Activated CD4-positive, alpha-beta T cell treated with anti-CD3 and anti-CD28 coated beads, Interleukin-2, Interleukin-6, amounts not matched to agents 100 ng/mL and 50 ng/mL, durations not matched to agents 16 hours and 8 hours (primary cell): ENCODE measurements around the gene MRPS18A.
"Not testable (repeated sequence)": the region's sequence is repeated elsewhere in the genome, so short reads cannot be mapped to it uniquely, and the experiment has no call there.

Experiments used
- DNase-seq: peaks from one replicate; pipeline ENCODE4 v3.0.0-alpha.2; 2020

MRPS18A gene

DNA sequence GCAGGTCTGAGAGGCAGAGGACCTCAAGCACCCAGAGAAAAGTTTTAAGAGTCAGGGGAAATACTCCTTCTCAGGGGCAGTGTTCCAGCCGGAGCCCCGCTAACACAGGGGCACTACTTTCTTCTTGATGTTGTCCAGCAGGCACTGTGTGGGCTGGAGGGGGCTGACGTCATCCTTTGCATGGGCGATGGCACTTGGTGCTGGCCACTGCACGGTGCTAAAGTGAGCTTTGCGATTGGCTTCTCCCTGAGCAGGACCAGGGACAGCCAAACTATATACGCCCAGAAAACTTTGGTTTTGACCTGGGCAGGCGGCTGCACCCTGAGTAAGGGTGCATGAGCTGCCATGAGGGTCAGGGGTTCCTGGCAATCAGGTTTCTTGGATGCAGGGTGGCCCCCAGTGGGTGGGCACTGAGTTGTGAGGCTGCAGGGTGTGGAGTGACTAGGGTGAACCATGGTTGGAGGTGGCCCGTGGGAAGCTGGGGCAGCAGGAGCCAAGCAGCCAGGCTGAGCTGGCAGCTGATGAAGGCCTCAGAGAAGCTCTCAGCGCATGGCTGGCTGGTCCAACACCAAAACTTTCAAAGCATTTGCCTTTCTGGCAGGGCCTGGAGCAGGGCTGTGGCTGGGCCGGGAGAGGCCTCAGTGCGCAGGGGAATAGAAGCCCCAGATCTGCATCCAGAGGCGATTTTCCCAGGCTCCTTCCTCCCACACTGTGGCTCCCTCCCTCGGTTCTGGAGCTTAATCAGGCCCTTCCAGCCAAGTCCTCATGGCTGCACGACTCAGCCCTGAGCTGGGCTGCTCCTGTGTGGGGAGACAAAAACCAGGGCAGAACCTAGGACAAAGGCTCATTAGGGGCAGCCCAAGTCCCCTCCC lies 18.3 kb downstream of the MRPS18A start:
- no peak for DNase-seq

DNA sequence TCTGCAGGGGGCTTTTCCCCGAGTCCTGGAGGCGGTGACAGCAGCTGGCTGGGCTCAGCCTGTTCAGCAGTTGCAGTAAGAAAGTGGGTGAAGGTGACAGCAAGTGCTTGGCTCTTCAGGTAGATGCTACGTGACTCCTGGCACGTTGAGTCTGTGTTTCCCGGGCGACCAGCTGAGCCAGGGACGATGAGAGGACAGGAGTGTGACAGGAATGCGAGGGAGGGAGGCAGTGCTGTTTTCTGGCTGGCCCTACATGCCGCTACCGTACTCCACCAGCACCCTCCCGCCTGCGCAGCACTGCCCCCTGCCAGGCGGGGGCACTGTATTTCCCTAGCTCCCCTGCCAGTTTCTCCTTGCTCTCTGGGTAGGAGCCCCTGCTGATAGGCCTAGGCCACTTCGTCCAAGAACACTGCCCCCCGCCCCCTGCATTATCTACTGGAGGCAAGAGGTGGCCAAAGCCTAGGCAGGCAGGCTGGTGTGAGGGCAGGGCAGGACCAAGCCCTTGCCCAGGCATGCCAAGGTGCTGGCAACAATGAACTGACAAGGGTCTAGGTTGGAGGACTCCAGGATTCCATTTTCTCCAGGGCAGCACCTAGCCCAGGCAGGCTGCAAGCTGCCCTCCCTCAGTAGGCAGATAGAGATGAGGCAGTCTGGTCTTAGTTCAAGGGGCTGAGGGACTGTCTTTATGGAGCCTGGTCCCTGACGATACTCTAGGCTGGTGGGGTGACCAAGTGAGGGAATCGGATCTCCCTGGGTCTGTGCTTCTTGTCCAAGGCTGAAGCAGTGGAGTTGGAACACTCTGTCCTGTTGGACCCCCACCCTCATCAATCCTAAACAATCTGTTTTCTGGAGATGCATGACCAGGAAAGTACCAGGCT lies 19.2 kb downstream of the MRPS18A start:
- DNase-seq: peak; percentile 63

DNA sequence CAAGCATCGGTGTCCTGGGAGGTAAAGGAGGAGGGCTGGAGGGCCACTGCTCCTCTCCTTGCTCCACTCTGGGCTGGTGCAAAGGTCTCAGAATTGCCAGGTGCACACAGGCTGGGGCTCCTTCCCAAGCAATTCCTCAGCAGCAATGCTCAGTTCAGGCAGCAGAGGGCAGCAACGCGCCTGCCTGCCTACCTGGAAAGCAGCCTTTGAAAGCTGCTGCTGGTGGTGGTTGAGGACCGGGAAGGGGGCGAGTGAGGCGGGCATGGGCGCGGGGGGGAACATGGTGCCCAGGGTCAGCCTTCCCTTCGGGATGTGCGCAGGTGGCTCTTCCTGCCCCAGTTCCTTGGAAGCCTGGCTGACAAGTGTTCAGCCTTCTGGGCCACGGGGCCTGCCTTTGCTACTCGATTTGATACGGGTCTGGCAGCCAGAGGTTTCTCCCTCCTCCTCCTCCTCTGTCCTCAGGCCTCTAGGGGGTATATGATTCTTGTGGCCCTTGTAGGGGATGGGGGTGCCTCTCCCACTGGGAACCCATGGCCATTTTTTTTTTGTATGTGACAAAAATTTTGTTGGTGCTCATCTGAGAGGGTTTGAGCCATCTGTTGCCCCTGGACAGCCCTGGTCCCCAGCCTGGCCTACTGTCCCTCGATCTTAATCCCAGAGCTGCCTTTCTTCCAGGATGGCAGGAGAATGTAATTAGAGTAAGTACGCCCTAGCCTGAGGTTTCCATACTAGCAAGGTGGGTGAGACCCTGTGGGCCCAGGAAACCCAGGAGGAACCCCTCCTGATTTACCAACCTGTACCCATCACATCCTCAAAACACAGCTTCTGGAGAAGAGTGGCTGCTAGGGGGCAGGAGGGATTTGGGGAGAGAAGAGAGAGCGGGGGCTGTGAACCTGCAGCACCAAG lies 20.1 kb downstream of the MRPS18A start:
- DNase-seq: peak; percentile 90

DNA sequence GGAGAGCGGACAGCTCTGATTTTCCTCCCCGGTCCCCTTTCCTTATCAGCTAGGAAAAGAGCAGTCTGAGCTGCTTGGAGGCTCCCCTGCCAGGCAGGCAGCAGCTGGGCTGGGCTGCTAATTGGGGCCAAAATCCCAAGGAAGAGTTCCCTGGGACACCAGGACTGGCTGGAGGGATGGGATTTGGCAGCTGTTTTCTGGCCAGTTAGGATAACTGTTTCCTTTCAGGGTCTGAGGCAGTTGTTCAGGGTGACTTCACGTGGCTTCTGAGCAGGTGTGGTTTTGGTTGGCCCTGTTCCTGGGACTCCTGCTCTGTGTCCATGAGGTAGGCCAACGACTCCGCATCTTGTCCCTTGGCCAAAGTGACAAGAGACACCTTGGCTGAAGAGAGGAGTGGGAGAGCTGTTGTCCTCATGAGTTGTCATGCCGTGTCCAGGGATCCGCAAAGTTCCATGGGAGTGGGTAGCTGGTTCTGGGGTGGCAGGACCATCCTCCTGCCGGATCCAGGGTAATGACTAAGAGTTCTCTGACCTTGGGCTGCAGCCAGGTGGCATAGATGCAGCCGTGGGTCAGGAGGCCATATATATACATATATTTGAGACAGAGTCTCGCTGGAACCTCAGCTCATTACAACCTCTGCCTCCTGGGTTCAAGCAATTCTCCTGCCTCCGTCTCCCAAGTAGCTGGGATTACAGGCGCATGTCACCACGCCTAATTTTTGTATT lies 21.2 kb downstream of the MRPS18A start:
- no peak for DNase-seq

DNA sequence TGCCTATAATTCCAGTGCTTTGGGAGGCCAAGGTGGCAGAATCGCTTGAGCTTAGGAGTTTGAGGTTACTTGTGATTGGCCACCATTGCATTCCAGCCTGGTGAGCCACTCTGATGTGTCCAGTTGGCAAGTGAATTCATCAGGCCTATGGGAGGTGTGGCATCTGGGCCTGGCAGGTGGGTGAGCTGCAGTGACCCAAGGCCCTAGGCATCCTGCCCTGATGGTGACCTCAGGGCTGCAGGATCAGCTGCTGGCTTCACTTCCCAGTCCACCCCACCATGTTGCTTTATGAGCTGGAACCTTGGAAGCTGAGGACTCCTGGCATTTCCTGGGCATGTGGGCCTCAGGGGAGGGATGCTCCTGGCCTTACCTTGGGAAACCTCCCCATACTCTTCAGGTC lies 22.2 kb downstream of the MRPS18A start:
- no peak for DNase-seq

DNA sequence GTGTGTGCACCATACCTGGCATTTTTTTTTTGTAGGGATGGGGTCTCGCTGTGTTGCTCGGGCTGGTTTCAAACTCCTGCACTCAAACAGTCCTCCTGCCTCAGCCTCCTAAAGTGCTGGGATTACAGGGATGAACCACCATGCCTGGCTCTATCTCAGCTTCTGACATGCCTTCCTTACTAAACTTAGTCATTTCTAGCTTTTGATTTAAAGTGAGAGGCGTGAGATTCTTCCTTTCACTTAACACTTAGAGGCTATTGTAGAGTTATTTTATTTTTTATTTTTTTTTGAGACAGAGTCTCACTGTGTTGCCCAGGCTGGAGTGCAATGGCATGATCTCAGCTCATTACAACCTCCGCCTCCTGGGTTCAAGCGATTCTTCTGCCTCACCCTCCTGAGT lies 24.6 kb downstream of the MRPS18A start:
- DNase-seq: peak; percentile 28

DNA sequence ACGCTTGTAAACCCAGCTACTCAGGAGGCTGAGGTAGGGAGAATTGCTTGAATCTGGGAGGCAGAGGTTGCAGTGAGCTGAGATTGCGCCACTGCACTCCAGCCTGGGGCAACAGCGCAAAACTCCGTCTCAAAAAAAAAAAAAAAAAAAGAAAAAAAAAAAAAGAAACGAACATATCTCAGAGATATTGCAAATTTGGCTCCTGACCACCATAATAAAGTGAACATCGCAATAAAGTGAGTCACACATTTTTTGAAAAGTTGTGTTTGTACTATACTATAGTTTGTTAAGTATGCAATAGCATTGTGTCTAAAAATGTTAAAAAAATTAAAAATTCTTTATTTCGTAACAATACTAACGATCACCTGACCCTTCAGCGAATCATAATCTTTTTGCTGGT lies 29.4 kb downstream of the MRPS18A start:
- DNase-seq: no peak

DNA sequence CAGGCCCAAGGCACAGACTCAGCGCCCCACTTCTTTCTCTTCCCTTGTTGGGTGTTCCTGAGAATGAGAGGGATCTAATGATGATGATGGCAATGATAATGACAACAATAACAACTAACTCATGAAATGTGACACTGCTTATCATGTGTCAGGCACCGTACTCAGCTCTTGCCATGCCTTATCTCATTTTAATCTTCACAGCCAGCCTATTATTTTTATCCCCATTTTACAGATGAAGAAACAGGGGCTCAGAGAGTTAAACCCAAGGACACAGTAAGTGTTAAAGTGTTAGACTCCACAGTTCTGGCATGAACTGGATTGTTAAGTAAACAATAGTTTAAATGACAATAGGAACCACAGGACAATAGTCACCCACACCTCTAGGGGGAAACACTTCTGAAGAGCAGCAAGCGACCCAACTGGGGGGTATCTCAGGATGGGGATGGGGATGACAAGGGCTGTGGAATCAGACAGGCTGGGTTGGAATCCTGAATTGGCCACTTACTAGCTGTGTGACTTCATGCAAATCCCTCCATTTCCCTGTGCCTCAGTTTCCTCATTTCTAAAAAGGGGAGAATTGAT lies 30.3 kb downstream of the MRPS18A start:
- no peak for DNase-seq

DNA sequence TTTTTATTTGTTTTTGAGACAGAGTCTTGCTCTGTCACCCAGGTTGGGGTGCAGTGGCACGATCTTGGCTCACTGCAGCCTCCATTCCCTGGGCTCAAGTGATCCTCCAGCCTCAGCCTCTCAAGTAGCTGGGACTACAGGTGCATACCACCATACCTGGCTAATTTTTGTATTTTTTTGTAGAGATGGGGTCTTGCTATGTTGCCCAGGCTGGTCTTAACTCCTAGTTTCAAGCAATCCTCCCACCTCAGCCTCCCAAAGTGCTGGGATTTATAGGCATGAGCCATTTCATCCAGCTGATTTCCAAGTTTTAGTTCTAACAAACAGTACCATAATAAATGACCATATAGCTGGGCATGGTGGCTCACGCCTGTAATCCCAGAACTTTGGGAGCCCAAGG lies 34.8 kb downstream of the MRPS18A start:
- DNase-seq: not testable (repeated sequence)

DNA sequence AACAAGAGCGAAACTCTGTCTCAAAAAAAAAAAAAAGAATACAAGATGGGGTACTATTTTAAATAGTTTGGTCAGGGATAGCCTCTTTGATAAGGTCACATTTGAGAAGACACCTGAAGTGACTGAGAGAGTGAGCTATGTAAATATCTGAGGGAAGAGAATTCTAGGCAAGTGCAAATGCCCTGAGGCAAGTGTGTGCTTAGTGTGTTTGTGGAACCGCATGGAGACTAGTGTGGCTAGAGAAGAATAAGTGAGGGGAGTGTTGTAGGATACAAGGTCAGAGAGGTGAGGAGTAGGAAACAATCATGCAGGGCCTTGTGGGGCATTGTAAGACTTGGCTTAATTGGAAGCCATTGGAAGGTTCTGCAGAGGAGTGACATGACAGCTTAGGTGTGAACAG lies 39.3 kb downstream of the MRPS18A start:
- no peak for DNase-seq

DNA sequence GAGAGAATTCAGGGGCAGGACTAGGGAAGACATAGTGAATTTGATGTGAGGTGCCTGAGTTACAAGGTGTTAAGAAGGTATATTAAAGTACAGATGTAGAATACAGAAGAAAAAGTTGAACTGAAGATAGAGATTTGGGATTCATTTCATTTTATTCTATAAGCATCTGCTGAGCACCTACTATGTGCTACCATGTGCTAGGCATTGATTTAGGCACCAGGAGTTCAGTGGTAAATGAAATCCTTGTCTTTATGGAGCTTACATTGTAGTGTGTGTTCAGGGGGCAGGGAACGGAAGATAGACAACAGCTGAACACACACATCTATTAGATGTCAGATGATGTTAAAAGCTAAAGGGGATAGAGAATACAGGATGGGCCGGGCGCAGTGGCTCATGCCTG lies 40.0 kb downstream of the MRPS18A start:
- DNase-seq: no peak

DNA sequence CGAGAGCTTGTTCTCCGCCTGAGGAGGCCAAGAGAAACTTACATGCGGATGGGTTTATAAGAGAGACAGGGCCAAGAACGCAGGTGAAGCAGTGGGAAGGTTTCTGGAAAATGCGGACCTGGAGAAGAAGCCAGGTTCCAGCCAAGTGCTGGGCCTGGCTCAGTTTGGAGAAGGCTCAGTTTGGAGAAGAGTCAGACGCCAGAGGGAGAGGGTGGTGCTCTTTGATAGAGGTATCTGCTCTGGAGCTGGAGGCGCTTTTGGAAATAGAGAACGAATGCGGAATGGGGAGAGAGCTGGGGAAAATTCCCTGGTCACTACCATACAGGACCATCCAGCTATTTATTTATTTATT lies 42.0 kb downstream of the MRPS18A start:
- DNase-seq: no peak

DNA sequence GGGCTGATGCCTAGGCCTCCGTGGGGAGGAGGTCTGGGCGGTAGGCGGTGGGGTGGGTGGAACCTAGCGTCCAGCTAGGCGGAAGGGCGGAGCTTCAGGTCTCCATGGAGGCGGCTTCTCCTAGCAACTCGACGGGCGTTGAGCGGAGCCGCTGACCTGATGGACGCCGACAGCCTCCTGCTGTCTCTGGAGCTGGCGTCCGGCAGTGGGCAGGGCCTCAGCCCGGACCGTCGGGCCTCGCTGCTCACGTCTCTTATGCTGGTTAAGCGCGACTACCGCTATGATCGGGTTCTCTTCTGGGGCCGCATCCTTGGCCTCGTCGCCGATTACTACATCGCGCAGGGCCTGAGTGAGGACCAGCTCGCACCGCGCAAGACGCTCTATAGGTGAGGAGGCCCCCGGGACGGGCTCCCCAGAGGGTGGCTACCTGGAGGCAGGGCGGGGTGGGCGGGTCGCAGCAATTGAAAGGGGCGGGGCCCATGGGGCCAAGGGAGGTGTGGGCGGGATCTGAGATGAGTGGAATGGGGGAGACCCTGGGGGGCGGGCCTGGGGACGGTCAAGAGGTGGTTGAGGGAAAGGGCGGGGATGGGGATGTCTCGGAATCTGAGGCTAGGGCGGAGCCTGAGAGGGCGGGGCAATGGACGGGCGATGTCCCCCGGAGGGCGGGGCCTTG lies 42.5 kb downstream of the MRPS18A start, which contains the start of gene RSPH9:
TSS of gene RSPH9 (plus strand) at position 97 of the 673 bp plus-strand sequence. CDS start at position 160, 63 bp downstream.
- peak; percentile 57 for DNase-seq

DNA sequence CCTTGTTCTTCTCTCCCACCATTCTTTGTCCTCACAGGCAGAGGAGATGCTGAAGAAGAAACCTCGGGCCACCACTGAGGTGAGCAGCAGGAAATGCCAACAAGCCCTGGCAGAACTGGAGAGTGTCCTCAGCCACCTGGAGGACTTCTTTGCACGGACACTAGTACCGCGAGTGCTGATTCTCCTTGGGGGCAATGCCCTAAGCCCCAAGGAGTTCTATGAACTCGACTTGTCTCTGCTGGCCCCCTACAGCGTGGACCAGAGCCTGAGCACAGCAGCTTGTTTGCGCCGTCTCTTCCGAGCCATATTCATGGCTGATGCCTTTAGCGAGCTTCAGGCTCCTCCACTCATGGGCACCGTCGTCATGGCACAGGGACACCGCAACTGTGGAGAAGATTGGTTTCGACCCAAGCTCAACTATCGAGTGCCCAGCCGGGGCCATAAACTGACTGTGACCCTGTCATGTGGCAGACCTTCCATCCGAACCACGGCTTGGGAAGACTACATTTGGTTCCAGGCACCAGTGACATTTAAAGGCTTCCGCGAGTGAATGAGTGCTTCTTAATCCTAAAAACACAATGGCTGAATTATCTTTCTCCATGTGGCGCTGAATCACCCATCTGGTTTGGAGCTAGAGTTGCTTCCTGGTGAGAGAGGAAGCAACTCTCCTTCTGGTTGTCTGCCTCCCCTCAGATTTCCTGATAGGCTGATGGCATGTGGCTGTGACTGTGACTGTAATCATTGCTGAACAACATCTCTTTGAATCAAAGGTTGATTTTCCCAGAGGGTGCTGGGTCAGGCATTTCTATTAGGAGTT lies 47.4 kb downstream of the MRPS18A start:
- DNase-seq: no peak

DNA sequence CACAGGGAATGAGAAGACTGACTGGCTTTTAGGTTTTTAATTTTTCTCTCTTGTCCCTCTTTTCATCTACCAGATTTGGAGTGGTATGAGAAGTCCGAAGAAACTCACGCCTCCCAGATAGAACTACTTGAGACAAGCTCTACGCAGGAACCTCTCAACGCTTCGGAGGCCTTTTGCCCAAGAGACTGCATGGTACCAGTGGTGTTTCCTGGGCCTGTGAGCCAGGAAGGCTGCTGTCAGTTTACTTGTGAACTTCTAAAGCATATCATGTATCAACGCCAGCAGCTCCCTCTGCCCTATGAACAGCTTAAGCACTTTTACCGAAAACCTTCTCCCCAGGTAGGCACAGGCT lies 51.3 kb downstream of the MRPS18A start:
- DNase-seq: peak; percentile 26

DNA sequence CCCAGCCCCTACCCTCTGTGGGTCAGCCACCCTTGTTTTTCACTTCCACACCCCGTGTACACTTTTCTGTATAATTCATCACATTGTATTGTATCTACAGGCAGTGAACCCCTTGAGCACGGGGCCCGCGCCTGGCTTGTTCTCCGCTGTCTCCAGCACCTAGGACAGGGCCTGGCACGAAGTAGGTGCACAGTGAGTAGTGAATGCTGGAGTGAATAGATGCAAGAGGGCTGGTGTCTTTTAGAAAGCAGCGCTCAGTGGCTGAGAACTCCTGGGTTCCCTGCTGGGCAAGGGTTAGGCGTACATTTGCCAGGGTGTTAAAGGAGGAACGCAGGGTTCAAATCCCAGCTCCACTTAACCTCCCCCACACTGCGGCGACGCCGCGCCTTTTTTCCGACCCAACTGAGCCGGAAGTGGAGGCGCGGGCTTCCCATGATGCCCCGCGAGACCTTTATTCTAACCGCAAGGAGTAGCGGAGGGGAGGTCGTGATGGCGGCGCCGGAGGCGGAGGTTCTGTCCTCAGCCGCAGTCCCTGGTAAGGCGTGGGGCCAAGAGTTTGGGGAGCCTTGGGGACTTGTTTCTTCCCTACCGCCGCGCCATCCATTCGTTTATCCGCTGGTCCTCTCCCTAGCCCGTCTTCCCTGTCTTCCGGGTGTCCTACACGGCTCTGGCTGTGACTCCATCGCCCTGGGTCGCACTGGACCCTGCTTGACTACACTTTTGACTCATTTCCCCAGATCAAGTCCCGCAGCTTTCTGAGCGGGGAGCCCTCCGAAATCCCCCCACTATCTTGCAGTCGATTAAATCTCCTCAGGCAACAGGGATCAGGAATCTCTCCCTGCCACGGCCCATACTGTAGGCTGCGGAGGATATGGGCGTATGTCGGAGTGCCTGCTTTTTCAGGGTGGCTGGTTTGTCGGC lies 51.9 kb downstream of the MRPS18A start, which contains the start of gene MAD2L1BP:
TSS of gene MAD2L1BP (plus strand) at position 454 of the 921 bp plus-strand sequence. CDS start at position 490, 36 bp downstream.
- DNase-seq: peak; percentile 92

DNA sequence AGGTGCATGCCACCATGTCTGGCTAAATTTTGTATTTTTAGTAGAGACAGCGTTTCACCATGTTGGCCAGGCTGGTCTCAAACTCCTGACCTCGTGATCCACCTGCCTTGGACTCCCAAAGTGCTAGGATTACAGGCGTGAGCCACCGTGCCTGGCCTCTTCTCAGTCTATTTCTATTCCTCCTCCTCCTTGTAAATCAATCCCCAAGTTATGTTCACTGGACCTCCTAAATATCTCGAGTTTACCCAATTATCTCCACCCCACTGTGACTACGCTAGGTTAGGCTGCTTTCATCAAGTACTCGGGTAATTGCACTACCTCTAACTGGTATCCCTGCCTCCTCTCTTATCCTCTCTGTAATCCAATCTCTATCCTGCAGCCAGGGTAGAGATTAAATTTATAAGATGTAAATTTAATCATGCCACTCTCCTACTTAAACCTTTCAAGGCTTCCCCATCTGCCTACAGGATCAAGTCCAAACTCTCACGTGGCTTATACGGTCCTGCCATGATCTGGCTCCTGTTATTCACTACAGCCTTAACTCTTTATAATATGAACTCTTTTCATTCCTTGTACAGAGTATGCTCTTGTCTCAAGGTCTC lies 52.8 kb downstream of the MRPS18A start:
- DNase-seq: no peak

DNA sequence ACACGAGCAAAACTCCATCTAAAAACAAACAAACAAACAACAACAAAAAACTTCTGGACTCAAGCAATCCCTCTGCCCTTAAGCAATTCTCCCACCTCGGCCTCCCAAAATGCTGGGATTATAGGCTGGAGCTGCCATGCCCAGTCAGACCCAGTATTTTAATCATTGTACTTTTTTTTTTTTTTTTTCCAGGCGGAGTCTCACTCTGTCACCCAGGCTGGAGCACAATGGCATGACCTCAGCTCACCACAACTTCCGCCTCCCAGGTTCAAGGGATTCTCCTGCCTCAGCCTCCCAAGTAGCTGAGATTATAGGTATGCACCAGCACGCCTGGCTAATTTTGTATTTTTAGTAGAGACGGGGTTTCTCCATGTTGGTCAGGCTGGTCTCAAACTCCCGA lies 54.6 kb downstream of the MRPS18A start:
- DNase-seq: not testable (repeated sequence)
